ENCODE results near the gene COL18A1.

Gene COL18A1

DNA sequence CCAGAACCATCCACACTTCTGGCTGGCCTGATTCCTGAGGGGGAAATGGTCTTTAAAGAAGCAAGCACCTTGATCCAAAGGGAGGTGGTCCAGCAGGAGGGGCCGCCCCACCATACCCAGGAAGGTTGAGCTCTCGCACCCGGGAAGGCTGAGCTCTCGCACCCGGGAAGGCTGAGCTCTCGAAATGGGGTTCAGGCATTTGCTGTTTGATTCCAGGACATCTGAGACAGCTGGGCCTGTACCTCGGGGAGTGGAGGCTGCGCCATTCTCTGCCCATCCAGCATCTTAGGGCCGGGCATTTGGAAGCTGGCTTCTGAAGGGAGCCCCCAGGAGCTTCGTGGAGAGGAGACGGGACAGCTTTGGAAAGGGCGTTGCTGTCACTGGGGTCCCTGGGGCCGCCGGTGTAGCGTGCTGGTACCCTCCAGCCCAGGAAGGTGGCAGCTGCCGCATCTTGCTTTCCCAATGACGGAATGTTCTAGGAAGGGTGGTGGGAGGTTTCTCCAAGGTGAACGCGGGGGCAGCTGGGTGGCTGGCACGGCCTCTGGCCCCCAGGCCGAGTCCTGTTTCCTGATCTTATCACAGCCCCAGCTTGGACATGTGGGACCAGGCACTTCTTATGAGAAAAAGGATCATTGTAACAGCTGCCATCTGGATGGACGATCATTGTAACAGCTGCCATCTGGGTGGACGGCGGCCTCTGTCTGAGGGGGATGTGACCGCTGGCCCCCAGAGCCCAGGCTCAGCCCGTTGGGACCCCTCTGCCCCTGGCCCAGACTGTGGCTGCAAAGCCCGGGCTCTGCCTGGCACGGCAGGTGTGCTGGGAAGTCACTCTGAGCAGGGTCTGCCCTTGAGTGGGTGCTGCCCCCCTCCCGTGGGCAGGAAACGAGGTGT lies 61.6 kb downstream of the COL18A1 start:
- Histone ChIP-seq H3K4me3 (ENCODE audit: low read depth in 1 of 2, low read length in 2 of 2) (no peak overlapping the region), H3K79me2 (ENCODE audit: insufficient read depth, low read length) (no peaks in the 10 kb centered on the region), H3K4me2 (ENCODE audit: insufficient read depth, low read length) (no peak overlapping the region), H3K27me3 (ENCODE audit: insufficient read depth, low read length, poor library complexity) (peaks cover 3% of the 10 kb centered on the region), H3K9ac (ENCODE audit: low read depth, low read length) (no peak overlapping the region), H3K4me1 (ENCODE audit: insufficient read depth, low read length) (no peaks in the 10 kb centered on the region), H3K27ac (ENCODE audit: low read length) (no peak overlapping the region), H2AFZ (ENCODE audit: low read depth, low read length) (no peak overlapping the region), H3K9me3 (ENCODE audit: insufficient read depth, low read length, severe bottlenecking) (no peaks in the 10 kb centered on the region), H4K20me1 (ENCODE audit: insufficient read depth, low read length) (0 out of 2 replicates have a peak, but pooled peaks cover 2% of the 10 kb centered on the region), H3K36me3 (ENCODE audit: insufficient read depth, low read length) (no peaks in the 10 kb centered on the region)
- no peak for ATAC-seq (ENCODE audit: insufficient read depth, low read depth)
- no peak for DNase-seq
- TF ChIP-seq, protein P1, sequence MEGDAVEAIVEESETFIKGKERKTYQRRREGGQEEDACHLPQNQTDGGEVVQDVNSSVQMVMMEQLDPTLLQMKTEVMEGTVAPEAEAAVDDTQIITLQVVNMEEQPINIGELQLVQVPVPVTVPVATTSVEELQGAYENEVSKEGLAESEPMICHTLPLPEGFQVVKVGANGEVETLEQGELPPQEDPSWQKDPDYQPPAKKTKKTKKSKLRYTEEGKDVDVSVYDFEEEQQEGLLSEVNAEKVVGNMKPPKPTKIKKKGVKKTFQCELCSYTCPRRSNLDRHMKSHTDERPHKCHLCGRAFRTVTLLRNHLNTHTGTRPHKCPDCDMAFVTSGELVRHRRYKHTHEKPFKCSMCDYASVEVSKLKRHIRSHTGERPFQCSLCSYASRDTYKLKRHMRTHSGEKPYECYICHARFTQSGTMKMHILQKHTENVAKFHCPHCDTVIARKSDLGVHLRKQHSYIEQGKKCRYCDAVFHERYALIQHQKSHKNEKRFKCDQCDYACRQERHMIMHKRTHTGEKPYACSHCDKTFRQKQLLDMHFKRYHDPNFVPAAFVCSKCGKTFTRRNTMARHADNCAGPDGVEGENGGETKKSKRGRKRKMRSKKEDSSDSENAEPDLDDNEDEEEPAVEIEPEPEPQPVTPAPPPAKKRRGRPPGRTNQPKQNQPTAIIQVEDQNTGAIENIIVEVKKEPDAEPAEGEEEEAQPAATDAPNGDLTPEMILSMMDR (IDR thresholded peaks at IDR 0.05; ENCODE audit: borderline replicate concordance, extremely low read depth, low read length, poor library complexity, severe bottlenecking): no peak
- TF ChIP-seq EZH2 (IDR thresholded peaks at IDR 0.05; ENCODE audit: borderline replicate concordance, low read depth, low read length, severe bottlenecking): no peak

DNA sequence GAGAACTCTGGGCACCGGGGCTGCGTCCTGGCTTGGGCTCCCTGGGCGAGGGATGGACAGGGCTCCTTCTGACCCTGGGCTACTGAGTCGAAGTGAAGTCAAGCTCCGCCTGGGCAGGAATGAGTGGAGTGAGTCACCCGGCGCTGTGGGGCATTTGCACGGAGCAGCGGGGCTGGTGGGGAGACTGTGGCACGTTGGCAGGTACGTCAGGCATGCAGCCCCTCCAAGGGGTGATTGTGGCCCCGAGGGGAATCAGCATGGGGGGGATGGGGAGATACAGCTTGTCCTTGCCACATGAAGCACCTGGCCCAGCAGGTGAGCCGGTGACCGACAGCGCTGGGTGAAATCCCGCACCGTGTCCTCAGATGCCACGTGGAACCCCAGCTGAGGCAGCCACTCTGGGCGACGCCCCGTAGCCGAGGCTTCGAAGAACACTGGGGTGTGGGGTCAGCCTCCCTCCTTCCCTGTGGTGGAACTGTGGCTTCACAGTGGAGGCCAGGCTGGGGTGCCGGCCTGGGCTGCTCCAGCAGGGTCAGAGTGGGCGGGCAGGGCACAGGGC lies 62.3 kb downstream of the COL18A1 start:
- Histone ChIP-seq H3K9me3 (ENCODE audit: insufficient read depth, low read length, severe bottlenecking) (no peaks in the 10 kb centered on the region), H4K20me1 (ENCODE audit: insufficient read depth, low read length) (0 out of 2 replicates have a peak, but pooled peaks cover 2% of the 10 kb centered on the region), H2AFZ (ENCODE audit: low read depth, low read length) (no peak overlapping the region), H3K4me3 (ENCODE audit: low read depth in 1 of 2, low read length in 2 of 2) (no peak overlapping the region), H3K4me1 (ENCODE audit: insufficient read depth, low read length) (no peaks in the 10 kb centered on the region), H3K79me2 (ENCODE audit: insufficient read depth, low read length) (no peaks in the 10 kb centered on the region), H3K9ac (ENCODE audit: low read depth, low read length) (no peak overlapping the region), H3K36me3 (ENCODE audit: insufficient read depth, low read length) (no peaks in the 10 kb centered on the region), H3K4me2 (ENCODE audit: insufficient read depth, low read length) (no peak overlapping the region), H3K27me3 (ENCODE audit: insufficient read depth, low read length, poor library complexity) (peaks cover 3% of the 10 kb centered on the region), H3K27ac (ENCODE audit: low read length) (no peak overlapping the region)
- ATAC-seq (ENCODE audit: insufficient read depth, low read depth): no peak
- no peak for DNase-seq
- TF ChIP-seq, protein P1 (IDR thresholded peaks at IDR 0.05; ENCODE audit: borderline replicate concordance, extremely low read depth, low read length, poor library complexity, severe bottlenecking): no peak
- TF ChIP-seq EZH2 (IDR thresholded peaks at IDR 0.05; ENCODE audit: borderline replicate concordance, low read depth, low read length, severe bottlenecking): no peak

DNA sequence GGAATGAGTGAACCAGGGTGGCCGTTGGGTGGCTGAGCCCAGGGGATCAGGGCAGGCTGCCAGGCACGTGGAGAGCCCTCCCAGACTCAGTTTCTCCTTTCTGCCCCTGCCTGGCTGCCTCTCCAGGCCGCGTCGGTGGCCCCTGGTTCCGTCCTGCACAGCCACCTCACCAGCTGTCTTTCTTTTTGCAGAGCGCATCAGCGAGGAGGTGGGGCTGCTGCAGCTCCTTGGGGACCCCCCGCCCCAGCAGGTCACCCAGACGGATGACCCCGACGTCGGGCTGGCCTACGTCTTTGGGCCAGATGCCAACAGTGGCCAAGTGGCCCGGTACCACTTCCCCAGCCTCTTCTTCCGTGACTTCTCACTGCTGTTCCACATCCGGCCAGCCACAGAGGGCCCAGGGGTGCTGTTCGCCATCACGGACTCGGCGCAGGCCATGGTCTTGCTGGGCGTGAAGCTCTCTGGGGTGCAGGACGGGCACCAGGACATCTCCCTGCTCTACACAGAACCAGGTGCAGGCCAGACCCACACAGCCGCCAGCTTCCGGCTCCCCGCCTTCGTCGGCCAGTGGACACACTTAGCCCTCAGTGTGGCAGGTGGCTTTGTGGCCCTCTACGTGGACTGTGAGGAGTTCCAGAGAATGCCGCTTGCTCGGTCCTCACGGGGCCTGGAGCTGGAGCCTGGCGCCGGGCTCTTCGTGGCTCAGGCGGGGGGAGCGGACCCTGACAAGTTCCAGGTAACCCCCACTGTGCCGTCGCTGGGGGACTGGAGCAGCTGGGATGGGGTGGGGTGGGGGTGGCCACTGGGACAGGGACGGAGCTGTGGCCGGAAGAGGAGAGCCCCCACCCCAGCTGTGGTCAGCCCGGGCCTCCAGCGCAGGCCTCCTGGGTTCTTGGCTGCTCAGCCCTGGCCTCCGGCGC lies 63.3 kb downstream of the COL18A1 start:
- H3K36me3 ChIP-seq (ENCODE audit: insufficient read depth, low read length): no peaks in the 10 kb centered on the region
- H3K4me3 ChIP-seq (ENCODE audit: low read depth in 1 of 2, low read length in 2 of 2): no peak overlapping the region

More for the DNA sequence above, 63.3 kb downstream of the COL18A1 start:
- H3K27me3 ChIP-seq (ENCODE audit: insufficient read depth, low read length, poor library complexity): no peaks in the 10 kb centered on the region
- no peaks in the 10 kb centered on the region for H3K79me2 ChIP-seq (ENCODE audit: insufficient read depth, low read length)
- DNase-seq (no peak), ATAC-seq (ENCODE audit: insufficient read depth, low read depth) (no peak)
- H3K27ac ChIP-seq (ENCODE audit: low read length): no peak overlapping the region
- no peaks in the 10 kb centered on the region for H3K4me1 ChIP-seq (ENCODE audit: insufficient read depth, low read length)
- no peak overlapping the region for H3K4me2 ChIP-seq (ENCODE audit: insufficient read depth, low read length)
- H3K9me3 ChIP-seq (ENCODE audit: insufficient read depth, low read length, severe bottlenecking): no peaks in the 10 kb centered on the region
- H4K20me1 ChIP-seq (ENCODE audit: insufficient read depth, low read length): 0 out of 2 replicates have a peak, but pooled peaks cover 2% of the 10 kb centered on the region
- no peak overlapping the region for H3K9ac ChIP-seq (ENCODE audit: low read depth, low read length)
- TF ChIP-seq, protein P1 (IDR thresholded peaks at IDR 0.05; ENCODE audit: borderline replicate concordance, extremely low read depth, low read length, poor library complexity, severe bottlenecking): no peak
- no peak for TF ChIP-seq EZH2 (IDR thresholded peaks at IDR 0.05; ENCODE audit: borderline replicate concordance, low read depth, low read length, severe bottlenecking)
- H2AFZ ChIP-seq (ENCODE audit: low read depth, low read length): no peak overlapping the region
